BE2C (cell line): ENCODE measurements around the gene TCERG1L.

ENCODE experiments used
- DNase-seq: peaks from one replicate; pipeline ENCODE4 v3.0.0-alpha.2; 2020
- H3K27me3 ChIP-seq: fragments of 250-450 bp; sonication (Bioruptor Pico); 2 replicates; pipeline ENCODE4 v1.5.1; 2020; ENCODE audit warnings: mild to moderate bottlenecking
- H3K36me3 ChIP-seq: fragments of 250-450 bp; sonication (Bioruptor Pico); 2 replicates; pipeline ENCODE4 v1.5.1; 2020; ENCODE audit warnings: mild to moderate bottlenecking
- H3K4me1 ChIP-seq: fragments of 250-450 bp; sonication (Bioruptor Pico); 2 replicates; pipeline ENCODE4 v1.5.1; 2020
- H3K4me3 ChIP-seq: 2 replicates; pipeline ENCODE4 v1.5.1; 2011; ENCODE audit warnings: low read depth, low read length
- H3K9me3 ChIP-seq: fragments of 250-450 bp; sonication (Bioruptor Pico); 2 replicates; pipeline ENCODE4 v1.5.1; 2020
- TF ChIP-seq, protein P1 (sequence below): IDR thresholded peaks from 2 replicates; pipeline ENCODE4 v1.5.1; 2012; ENCODE audit warnings: mild to moderate bottlenecking, low read depth, low read length

Gene TCERG1L

GRCh38 chr10:131077724-131078123, 233.8 kb downstream of the TCERG1L start:
- Histone ChIP-seq H3K4me1 (no peaks in the 10 kb centered on the region), H3K4me3 (no peak overlapping the region), H3K9me3 (peaks cover 2% of the 10 kb centered on the region), H3K36me3 (no peaks in the 10 kb centered on the region), H3K27me3 (no peaks in the 10 kb centered on the region)
- TF ChIP-seq, protein P1, sequence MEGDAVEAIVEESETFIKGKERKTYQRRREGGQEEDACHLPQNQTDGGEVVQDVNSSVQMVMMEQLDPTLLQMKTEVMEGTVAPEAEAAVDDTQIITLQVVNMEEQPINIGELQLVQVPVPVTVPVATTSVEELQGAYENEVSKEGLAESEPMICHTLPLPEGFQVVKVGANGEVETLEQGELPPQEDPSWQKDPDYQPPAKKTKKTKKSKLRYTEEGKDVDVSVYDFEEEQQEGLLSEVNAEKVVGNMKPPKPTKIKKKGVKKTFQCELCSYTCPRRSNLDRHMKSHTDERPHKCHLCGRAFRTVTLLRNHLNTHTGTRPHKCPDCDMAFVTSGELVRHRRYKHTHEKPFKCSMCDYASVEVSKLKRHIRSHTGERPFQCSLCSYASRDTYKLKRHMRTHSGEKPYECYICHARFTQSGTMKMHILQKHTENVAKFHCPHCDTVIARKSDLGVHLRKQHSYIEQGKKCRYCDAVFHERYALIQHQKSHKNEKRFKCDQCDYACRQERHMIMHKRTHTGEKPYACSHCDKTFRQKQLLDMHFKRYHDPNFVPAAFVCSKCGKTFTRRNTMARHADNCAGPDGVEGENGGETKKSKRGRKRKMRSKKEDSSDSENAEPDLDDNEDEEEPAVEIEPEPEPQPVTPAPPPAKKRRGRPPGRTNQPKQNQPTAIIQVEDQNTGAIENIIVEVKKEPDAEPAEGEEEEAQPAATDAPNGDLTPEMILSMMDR = no peak
- DNase-seq = no peak

- DNase-seq = no peak
- TF ChIP-seq, protein P1 = no peak
- peaks cover 3% of the 10 kb centered on the region for H3K9me3 ChIP-seq
- no peaks in the 10 kb centered on the region for H3K36me3 ChIP-seq
- no peaks in the 10 kb centered on the region for H3K27me3 ChIP-seq
- H3K4me3 ChIP-seq = no peak overlapping the region
- no peaks in the 10 kb centered on the region for H3K4me1 ChIP-seq
Observed at GRCh38 chr10:131077031-131077430, 234.5 kb downstream of the TCERG1L start.

DNA sequence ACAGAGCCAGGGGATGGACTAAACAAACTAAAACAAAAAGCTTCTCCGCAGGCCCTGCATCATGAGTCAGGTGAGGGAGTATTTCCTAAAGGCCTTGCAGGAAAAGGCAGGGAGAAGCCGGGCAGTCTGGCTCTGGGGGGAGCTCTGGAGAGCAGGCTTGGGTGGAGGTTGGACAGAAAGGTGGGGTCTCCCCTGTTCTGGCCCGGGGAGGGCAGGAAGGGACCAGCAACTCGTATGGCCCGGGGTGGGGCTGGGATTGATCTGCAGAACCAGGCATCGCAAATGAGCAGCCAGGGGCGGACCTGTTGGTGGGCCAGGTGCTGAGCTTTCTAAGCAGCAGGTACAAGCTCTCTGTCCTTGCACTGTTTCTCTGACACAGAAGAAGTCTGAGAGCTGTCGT, 235.2 kb downstream of the TCERG1L start:
- TF ChIP-seq, protein P1 = no peak
- Histone ChIP-seq H3K36me3 (no peaks in the 10 kb centered on the region), H3K4me1 (no peaks in the 10 kb centered on the region), H3K27me3 (no peaks in the 10 kb centered on the region), H3K9me3 (peaks cover 3% of the 10 kb centered on the region), H3K4me3 (no peak overlapping the region)
- no peak for DNase-seq

DNA sequence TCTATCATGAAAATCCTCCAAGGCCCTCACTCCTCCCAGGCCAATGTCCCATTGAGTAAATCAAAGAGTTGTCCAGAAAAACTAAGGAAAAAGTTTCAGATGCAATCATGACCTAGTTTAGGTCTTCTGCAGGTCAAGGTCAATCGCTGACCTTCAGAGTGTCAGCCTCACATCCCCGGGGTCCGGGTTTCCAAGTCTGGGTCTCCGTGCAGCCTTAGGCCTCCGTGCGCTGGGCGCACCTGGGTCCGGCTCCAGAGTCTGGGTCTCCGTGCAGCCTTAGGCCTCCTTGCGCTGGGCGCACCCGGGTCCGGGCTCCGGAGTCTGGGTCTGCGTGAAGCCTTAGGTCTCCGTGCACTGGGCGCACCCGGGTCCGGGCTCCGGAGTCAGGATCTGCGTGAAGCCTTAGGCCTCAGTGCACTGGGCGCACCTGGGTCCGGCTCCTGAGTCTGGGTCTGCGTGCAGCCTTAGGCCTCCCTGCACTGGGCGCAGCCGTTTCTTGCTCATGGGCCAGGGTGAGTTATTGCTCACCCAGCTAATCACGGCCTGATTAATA, 236.2 kb downstream of the TCERG1L start:
- Histone ChIP-seq H3K36me3 (no peaks in the 10 kb centered on the region), H3K9me3 (peaks cover 3% of the 10 kb centered on the region), H3K27me3 (no peaks in the 10 kb centered on the region), H3K4me1 (no peaks in the 10 kb centered on the region), H3K4me3 (no peak overlapping the region)
- TF ChIP-seq, protein P1 = no peak
- DNase-seq = no peak

DNA sequence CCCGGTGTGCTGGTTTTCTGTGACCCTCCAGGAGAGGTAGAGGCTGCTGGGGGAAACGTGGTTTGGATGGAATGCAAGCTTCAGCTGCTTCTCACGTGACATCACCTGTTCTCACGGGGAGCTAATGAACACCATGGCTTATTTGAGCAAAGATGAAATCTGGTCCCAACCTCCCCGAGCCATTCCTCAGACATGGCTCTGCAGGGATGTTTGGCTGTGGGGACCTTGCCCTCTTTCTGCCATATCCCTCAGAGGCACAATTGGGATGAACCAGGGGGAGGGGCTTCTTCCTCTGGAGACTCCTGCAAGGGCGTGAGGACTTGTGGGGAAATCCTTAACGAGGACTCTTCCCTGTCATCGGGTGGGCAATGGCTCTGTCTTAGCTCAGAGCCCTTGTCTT, 236.8 kb downstream of the TCERG1L start:
- Histone ChIP-seq H3K9me3 (peaks cover 3% of the 10 kb centered on the region), H3K4me3 (no peak overlapping the region), H3K27me3 (no peaks in the 10 kb centered on the region), H3K4me1 (no peaks in the 10 kb centered on the region), H3K36me3 (no peaks in the 10 kb centered on the region)
- no peak for DNase-seq
- TF ChIP-seq, protein P1 = no peak

GRCh38 chr10:131073469-131074035, 238.0 kb downstream of the TCERG1L start:
- H3K36me3 ChIP-seq = no peaks in the 10 kb centered on the region
- H3K27me3 ChIP-seq = no peaks in the 10 kb centered on the region
- no peaks in the 10 kb centered on the region for H3K4me1 ChIP-seq
- H3K9me3 ChIP-seq = peaks cover 3% of the 10 kb centered on the region
- DNase-seq = no peak
- TF ChIP-seq, protein P1 = no peak
- no peak overlapping the region for H3K4me3 ChIP-seq
